GM18508 (cell line): Measurements from ENCODE around the gene KDM6B.
"Not testable (repeated sequence)": the region's sequence is repeated elsewhere in the genome, so short reads cannot be mapped to it uniquely, and the experiment has no call there.

Source experiments
- ATAC-seq: cut with Tn5 transposase; IDR thresholded peaks from one replicate; pipeline ENCODE4 v1.9.1; 2021; ENCODE audit warnings: moderate number of reproducible peaks; ENCODE audit not compliant: insufficient read depth, unreplicated experiment

KDM6B gene

GRCh38 chr17:7833795-7834541, at the start of gene KDM6B:
KDM6B (plus strand) TSS chr17:7834217; CDS start chr17:7845555, 11,338 bp downstream.
- ATAC-seq, result no peak

GRCh38 chr17:7786866-7787265, 47.2 kb upstream of the KDM6B start:
- no peak for ATAC-seq

GRCh38 chr17:7789131-7789530, 44.9 kb upstream of the KDM6B start:
- no peak for ATAC-seq

DNA sequence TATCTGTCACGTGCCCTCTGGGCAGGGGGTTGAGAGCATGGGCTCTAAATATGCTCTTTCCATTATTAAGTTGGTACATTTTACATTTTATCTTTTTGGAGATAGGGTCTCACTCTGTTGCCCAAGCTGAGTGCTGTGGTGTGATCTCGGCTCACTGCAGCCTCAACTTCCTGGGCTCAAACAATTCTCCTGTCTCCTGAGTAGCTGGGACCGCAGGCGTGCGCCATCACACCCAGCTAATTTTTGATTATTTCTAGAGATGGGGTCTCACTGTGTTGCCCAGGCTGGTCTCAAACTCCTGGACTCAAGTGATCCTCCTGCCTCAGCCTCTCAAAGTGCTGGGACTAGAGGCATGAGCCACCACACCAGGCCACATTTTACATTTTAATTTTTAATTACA, 43.9 kb upstream of the KDM6B start:
- ATAC-seq, result no peak

DNA sequence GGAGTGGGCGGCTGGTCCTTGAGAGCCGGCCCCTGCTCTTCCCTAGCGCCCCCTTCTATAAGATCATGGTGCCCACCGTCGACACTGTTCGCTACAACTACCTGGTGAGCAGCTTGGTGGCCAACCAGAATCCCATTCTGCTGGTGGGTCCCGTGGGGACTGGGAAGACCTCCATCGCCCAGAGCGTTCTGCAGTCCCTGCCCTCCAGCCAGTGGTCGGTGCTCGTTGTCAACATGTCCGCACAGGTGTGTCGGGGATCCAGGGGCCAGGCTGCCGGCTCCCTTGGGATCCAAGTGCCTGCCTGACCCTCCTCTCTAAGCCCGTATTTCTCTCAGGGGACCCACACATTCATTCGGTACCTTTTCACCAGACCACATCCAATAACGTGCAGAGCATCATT, 41.4 kb upstream of the KDM6B start:
- no peak for ATAC-seq

DNA sequence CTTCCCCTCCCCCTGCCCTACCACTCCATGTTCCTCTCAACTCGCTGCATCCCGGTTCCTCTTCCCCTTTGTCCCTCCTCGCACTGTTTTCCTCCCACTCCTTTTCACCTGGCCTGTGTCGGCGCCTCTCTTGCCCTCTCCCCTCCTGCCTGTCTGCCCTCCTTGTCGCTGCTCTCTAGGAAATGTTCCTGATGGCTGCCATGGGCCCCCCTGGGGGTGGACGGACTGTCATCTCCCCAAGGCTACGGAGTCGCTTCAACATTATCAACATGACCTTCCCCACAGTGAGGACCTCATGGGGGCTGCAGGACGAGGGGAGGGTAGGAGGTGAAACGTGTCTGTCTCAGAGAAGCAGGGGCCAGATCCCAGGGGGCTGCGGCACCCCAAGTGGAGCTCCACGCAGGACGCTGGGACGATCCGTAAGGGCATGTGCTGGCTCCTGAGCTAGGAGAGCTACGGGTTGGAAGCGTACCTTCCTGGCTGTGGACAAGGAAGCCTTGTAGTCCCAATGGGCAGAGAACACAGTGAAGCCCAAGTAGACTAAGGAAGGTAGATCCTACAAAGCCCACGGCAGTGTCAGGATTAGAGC, 39.8 kb upstream of the KDM6B start:
- ATAC-seq, result no peak

DNA sequence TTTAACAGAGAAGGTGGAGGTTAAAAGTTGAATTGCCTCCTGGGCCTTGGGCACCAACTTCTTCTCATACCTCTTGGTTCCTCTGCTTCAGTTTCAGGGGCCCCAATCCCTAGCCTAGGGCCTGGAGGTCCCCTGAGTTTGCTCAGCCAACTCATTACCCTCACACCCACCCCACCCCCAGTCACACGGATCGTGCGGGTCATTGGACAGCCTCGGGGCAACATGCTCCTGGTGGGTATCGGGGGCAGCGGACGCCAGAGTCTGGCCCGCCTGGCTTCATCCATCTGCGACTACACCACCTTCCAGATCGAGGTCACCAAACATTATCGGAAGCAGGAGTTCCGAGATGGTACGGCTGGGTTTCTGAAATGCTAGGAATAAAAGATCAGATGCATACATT, 36.0 kb upstream of the KDM6B start:
- ATAC-seq, result no peak

- ATAC-seq, result no peak
Measured at GRCh38 chr17:7798839-7799238, 35.2 kb upstream of the KDM6B start.

DNA sequence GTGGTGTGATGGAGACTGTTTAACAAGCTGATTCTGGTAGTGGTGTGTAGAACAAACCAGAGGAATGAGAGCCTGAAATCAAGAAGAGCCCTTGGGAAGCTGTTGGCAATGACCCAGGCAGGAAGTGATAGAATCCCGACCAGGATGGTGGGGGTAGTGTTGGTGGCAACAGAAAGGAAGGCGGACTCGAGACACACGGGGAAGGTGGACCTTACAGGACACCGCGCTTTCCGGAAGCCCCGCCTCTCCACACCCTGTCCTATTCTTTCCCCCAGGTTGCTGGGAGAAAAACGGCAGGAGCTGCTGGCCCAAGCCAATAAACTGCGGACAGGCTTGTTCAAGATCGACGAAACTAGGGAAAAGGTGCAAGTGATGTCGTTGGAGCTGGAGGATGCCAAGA, 30.0 kb upstream of the KDM6B start:
- no peak for ATAC-seq

GRCh38 chr17:7806587-7806986, 27.4 kb upstream of the KDM6B start:
- no peak for ATAC-seq

DNA sequence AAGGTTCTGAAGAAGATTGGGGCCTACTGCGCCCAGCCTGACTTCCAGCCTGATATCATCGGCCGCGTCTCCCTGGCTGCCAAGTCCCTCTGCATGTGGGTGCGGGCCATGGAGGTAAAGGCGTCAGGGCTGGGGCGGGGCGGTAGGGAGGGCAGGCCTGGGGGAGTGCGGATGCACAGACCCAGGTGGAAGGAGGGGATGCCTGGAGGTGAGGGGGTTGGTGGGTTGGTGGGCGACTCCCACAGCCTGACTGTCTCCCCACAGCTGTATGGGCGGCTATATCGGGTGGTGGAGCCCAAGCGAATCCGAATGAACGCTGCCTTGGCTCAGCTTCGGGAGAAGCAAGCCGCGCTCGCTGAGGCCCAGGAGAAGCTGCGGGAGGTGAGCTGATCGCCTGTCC, 26.8 kb upstream of the KDM6B start:
- ATAC-seq, result no peak

DNA sequence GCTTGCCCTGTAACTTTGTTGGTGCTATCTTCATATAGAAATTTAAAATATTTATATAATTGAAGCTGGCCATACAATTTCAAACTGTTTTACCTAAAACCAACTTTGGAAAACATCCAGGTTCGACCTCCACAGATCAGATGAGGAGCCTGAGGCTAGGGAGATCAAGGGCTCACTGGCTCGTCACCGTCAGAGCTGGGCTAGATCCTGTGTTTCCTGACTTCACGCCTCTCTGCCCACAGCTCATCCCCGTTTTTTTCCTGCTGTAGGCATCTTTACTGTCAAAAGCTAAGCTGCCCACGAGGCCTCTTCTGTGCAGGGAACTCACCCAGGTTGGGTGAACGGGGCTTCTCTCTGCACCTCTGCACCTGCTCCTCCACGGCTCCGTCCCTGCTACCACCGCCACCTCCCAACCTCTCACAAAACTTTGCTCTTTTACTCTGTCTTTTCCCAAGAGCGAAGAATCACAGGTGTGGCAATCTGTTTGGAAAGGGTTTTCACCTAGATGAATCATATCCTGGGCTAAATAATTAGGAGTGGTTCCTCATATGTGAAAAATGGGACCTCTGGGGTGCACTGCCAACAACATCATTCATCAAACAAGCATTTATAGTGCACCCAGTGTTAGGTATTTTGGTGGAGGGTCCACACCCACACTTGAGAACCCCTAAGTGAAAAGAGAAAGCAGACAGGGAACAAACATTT, 24.8 kb upstream of the KDM6B start:
- ATAC-seq, result no peak

- not testable (repeated sequence) for ATAC-seq
Measured at GRCh38 chr17:7809791-7810343, 24.1 kb upstream of the KDM6B start.

GRCh38 chr17:7811251-7811650, 22.8 kb upstream of the KDM6B start:
- no peak for ATAC-seq

- no peak for ATAC-seq
Measured at GRCh38 chr17:7814969-7815368, 19.0 kb upstream of the KDM6B start.

GRCh38 chr17:7816926-7817642, 16.9 kb upstream of the KDM6B start:
- no peak for ATAC-seq

DNA sequence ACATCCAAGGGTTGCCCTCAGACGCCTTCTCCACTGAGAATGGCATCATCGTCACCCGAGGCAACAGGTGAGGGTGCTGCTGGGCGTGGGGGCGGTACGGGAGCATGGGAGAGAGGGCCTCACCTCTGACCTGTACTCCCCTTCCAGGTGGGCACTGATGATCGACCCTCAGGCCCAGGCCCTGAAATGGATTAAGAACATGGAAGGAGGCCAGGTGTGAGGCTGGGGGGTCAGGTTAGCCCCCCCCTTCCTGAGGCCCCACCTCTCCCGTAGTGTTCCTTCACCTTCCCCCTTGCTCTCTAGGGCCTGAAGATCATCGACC, 16.4 kb upstream of the KDM6B start:
- no peak for ATAC-seq

DNA sequence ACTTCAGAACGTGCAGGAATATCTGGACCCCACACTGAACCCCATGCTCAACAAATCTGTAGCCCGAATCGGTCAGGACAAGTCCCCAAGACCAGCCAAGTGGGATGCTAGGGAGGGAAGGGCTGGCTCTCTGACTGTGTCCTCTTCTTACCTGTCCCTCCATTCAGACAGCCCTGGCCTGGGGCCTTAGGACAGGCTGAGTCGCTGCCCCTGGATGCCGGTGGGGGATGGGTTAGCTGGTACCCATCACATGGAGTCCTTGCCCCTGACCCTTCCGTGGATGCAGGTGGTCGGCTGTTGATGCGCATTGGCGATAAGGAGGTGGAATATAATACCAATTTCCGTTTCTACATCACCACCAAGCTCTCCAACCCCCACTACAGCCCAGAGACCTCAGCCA, 16.0 kb upstream of the KDM6B start:
- no peak for ATAC-seq

DNA sequence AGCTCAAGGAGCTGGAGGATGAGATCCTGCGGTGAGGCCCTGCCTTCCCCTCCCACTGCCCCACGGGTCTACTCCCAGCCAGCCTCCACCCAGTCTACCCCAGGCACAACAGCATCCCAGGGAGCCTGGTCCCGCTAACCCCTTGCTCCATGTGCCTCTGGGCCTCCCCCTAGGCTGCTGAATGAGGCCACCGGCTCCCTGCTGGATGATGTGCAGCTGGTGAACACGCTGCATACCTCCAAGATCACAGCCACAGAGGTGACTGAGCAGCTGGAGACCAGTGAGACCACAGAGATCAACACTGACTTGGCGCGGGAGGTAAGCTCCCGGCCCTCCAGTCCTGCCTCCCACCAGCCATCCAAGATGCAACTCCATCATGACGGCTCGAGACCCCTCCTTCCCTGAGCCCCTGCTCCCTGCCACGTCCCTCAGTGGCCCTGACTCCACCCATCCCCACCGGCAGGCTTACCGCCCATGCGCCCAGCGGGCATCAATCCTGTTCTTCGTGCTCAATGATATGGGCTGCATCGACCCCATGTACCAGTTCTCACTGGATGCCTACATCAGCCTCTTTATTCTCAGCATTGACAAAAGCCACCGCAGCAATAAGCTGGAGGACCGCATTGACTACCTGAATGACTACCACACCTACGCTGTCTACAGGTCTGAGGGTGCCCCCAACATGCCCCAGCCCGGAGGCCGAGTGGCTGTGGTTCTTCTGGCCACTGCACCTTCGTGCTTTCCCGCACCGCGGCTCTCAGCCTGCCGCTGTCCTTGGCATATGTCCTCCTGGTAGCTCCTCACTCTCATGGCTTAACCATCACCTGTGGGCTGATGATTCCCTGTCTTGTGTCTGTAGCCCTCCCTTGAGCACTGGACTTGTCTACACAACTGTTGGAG, 15.0 kb upstream of the KDM6B start:
- no peak for ATAC-seq

GRCh38 chr17:7820231-7820630, 13.8 kb upstream of the KDM6B start:
- no peak for ATAC-seq
